Thyroid gland (tissue), 4 donors: ENCODE results near the gene FKBP7. TPM values are rescaled to one million over a fixed set of nuclear protein-coding genes. Genes with fewer than 3 reads are reported as not detected.
"Not testable (repeated sequence)": the region's sequence is repeated elsewhere in the genome, so short reads cannot be mapped to it uniquely, and the experiment has no call there.

ENCODE experiments used
- DNase-seq, 2 donors: peaks; one replicate each; pipeline ENCODE4 v3.0.0-alpha.2; 2019
- H3K27ac ChIP-seq, 3 donors: fragments of 200-600 bp; sonication (generic); 1 replicate in 2 of 3; 2 replicates in 1 of 3; pipeline ENCODE4 v1.5.1; 2016 to 2019; ENCODE audit warnings: mild to moderate bottlenecking in 1 of 3, moderate library complexity in 1 of 3
- H3K27me3 ChIP-seq: fragments of 200-600 bp; sonication (generic); one replicate; pipeline ENCODE4 v1.5.1; 2019
- H3K36me3 ChIP-seq, 2 donors: fragments of 200-600 bp; sonication (generic); one replicate each; pipeline ENCODE4 v1.5.1; 2016 to 2019
- H3K4me1 ChIP-seq, 2 donors: fragments of 200-600 bp; sonication (generic); one replicate each; pipeline ENCODE4 v1.5.1; 2017 to 2019
- H3K4me3 ChIP-seq, 3 donors: fragments of 200-600 bp; sonication (generic); replicated peaks in 1 of 3; 1 replicate in 2 of 3; 2 replicates in 1 of 3; pipeline ENCODE4 v1.5.1; 2016; ENCODE audit warnings: mild to moderate bottlenecking in 1 of 3
- H3K9me3 ChIP-seq: fragments of 200-600 bp; sonication (generic); one replicate; pipeline ENCODE4 v1.5.1; 2017
- CTCF ChIP-seq, 6 experiments: fragments of 200-600 bp in 3 of 6; fragments of 450-650 bp in 3 of 6; sonication (generic) in 3 of 6; IDR thresholded peaks; one replicate each; pipeline ENCODE4 v1.5.1; 2016 to 2019; ENCODE audit warnings: antibody characterized with exemption in 6 of 6, mild to moderate bottlenecking in 2 of 6, inconsistent platforms in 1 of 6, moderate library complexity in 1 of 6
- POLR2A ChIP-seq, 2 donors: fragments of 450-650 bp; IDR thresholded peaks; one replicate each; pipeline ENCODE4 v1.6.1; 2017; ENCODE audit warnings: antibody characterized with exemption in 2 of 2, mild to moderate bottlenecking in 2 of 2, moderate library complexity in 1 of 2
- WGBS, 2 donors: methylation state at CpG; one replicate each; pipeline ENCODE4 v1.1.5; 2017; 5-methylcytosine and 5-hydroxymethylcytosine counted together
- intact Hi-C: fragments of 100-400 bp; cut with DNase I; formaldehyde crosslinking; loops from one replicate; pipeline ENCODE4 v1.15.1; 2023
- total RNA-seq, 4 donors: library from RNA; depleted of rRNA; stranded (reverse); fragments of >200 nt; gene quantifications; one replicate each; pipeline ENCODE4 v1.2.3, GENCODE V29; 2016

The FKBP7 gene
- total RNA-seq, 4 donors from 2014 or later: 10.0 to 22.4 (median 16.5) TPM

- H3K4me1 ChIP-seq: peaks cover 18 to 28% of the 10 kb centered on the region in 2 donors
- intact Hi-C loops: no loop called here
Observed at GRCh38 chr2:178477443-178478129, 814 bp downstream of the FKBP7 start.

GRCh38 chr2:178476477-178476876, 1.9 kb downstream of the FKBP7 start:
- Histone ChIP-seq H3K4me1 (peaks cover 7 to 17% of the 10 kb centered on the region in 2 donors), H3K27ac (no peak overlapping the region), H3K9me3 (no peaks in the 10 kb centered on the region), H3K27me3 (no peaks in the 10 kb centered on the region), H3K36me3 (no peaks in the 10 kb centered on the region), H3K4me3 (no peak overlapping the region)
- DNase-seq: no peak
- TF ChIP-seq POLR2A (IDR thresholded peaks at IDR 0.05): no peak
- intact Hi-C loops: no loop called here

More at GRCh38 chr2:178477443-178478129, 814 bp downstream of the FKBP7 start:
- H3K27me3 ChIP-seq: no peaks in the 10 kb centered on the region
- H3K4me3 ChIP-seq: peak overlapping the region; percentile 43 to 63 (median 53)
- peak overlapping the region; percentile 95 to 97 (median 97) for H3K27ac ChIP-seq
- no peaks in the 10 kb centered on the region for H3K36me3 ChIP-seq
- no peaks in the 10 kb centered on the region for H3K9me3 ChIP-seq
- TF ChIP-seq POLR2A (IDR thresholded peaks at IDR 0.05): no peak
- TF ChIP-seq CTCF (IDR thresholded peaks at IDR 0.05): no peak
- no peak for DNase-seq
- WGBS, 2 donors: 19 to 23% methylated on average over 3 of the region's 3 CpGs

- WGBS, 2 donors: 98 to 99% methylated on average over 5 of the region's 5 CpGs
- Histone ChIP-seq H3K27ac (no peak overlapping the region), H3K27me3 (no peaks in the 10 kb centered on the region), H3K9me3 (no peaks in the 10 kb centered on the region), H3K36me3 (no peaks in the 10 kb centered on the region), H3K4me3 (no peak overlapping the region), H3K4me1 (peaks cover 2 to 10% of the 10 kb centered on the region in 2 donors)
- no peak for DNase-seq
- no peak for TF ChIP-seq CTCF (IDR thresholded peaks at IDR 0.05)
- TF ChIP-seq POLR2A (IDR thresholded peaks at IDR 0.05): no peak
- intact Hi-C loops: no loop called here
Observed at GRCh38 chr2:178474560-178474959, 3.8 kb downstream of the FKBP7 start.

- H3K4me3 ChIP-seq: no peak overlapping the region
- no peak for TF ChIP-seq POLR2A (IDR thresholded peaks at IDR 0.05)
- 63 to 66% methylated on average over 4 of the region's 4 CpGs for WGBS, 2 donors
- H3K9me3 ChIP-seq: no peaks in the 10 kb centered on the region
- no peak overlapping the region for H3K27ac ChIP-seq
- intact Hi-C loops: no loop called here
- no peaks in the 10 kb centered on the region for H3K27me3 ChIP-seq
- DNase-seq: peak; percentile 15 to 26
- no peaks in the 10 kb centered on the region for H3K36me3 ChIP-seq
- H3K4me1 ChIP-seq: peaks cover 0 to 4% of the 10 kb centered on the region in 2 donors
Observed at GRCh38 chr2:178473931-178474330, 4.5 kb downstream of the FKBP7 start.

GRCh38 chr2:178473373-178473772, 5.0 kb downstream of the FKBP7 start:
- no peak for DNase-seq
- Histone ChIP-seq H3K27ac (no peak overlapping the region), H3K36me3 (no peaks in the 10 kb centered on the region), H3K9me3 (no peaks in the 10 kb centered on the region), H3K4me3 (no peak overlapping the region), H3K4me1 (peaks cover 0 to 4% of the 10 kb centered on the region in 2 donors), H3K27me3 (no peaks in the 10 kb centered on the region)
- intact Hi-C loops: no loop called here
- no peak for TF ChIP-seq CTCF (IDR thresholded peaks at IDR 0.05)
- TF ChIP-seq POLR2A (IDR thresholded peaks at IDR 0.05): no peak
- WGBS, 2 donors: 96 to 97% methylated on average over 2 of the region's 2 CpGs

- H3K27me3 ChIP-seq, DNase-seq, H3K27ac ChIP-seq, H3K4me3 ChIP-seq, H3K36me3 ChIP-seq, H3K4me1 ChIP-seq, H3K9me3 ChIP-seq, intact Hi-C loops: not testable (repeated sequence)
- WGBS, 2 donors: 97 to 98% methylated on average over 5 of the region's 5 CpGs
Observed at GRCh38 chr2:178471313-178471712, 7.1 kb downstream of the FKBP7 start.
